ENCODE measurements around the gene MPLKIP. TPM values are rescaled to one million over a fixed set of nuclear protein-coding genes. Genes with fewer than 3 reads are reported as not detected.

Gene MPLKIP
- total and polyA plus RNA-seq, 2 donors (not counting 1 experiment from before 2014, with no cell fraction given), result 22.6 to 22.8 TPM

DNA sequence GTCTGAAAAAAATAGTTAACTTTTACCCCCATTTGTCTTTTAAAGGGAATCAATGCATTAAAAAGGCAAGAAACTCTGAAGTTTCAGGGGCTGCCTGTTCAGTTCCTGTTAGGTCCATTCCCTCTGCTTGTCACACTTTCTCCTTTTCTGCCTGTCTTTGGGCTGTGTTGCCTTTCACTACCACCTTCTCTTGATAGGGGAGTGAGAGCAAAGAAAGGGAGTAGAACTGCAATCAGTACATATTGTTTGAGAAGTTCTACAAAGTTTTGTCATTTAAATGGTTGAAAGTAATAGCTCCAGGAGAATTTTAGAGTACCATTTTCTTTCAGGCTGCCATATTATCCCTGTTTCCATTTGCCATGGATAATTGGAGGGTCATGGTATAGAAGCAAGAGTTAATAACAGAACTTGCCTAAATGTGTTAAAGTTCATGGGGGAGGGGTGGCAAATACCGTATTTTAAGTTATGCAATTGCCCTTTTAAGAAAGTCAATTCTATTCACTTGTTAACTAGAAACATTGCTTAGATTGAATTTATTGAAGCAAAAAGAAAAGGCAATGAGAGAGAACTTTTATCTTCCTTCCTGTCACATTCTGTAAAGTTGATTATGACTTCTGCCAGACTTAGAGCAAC is 38.6 kb downstream of the MPLKIP start:
- no peak overlapping the region for H3K4me2 ChIP-seq (ENCODE audit: extremely low read depth, insufficient read depth, low read length)
- H3K36me3 ChIP-seq (ENCODE audit: control insufficient read depth, insufficient read depth, low read length), result peaks cover 9% of the 10 kb centered on the region
- no peak for DNase-seq (ENCODE audit: low read depth in 2 of 2)
- no peaks in the 10 kb centered on the region for H3K4me1 ChIP-seq (ENCODE audit: control insufficient read depth, extremely low read depth, insufficient read depth, low read length)
- no peak overlapping the region for H3K9ac ChIP-seq (ENCODE audit: insufficient read depth, low read length)
- no peaks in the 10 kb centered on the region for H3K9me3 ChIP-seq (ENCODE audit: control insufficient read depth, insufficient read depth, low read depth, low read length)
- no peaks in the 10 kb centered on the region for H4K20me1 ChIP-seq (ENCODE audit: control insufficient read depth, extremely low read depth, insufficient read depth, low read length)
- H3K27me3 ChIP-seq (ENCODE audit: control insufficient read depth, insufficient read depth, low read length), result no peaks in the 10 kb centered on the region
- H3K79me2 ChIP-seq (ENCODE audit: control insufficient read depth, insufficient read depth, low read length), result no peaks in the 10 kb centered on the region
- H3K4me3 ChIP-seq (replicated peaks in 1 of 4; ENCODE audit: control extremely low read depth in 1 of 4, insufficient read depth in 1 of 4, low read depth in 3 of 4, low read length in 4 of 4), result no peak overlapping the region
- no peak overlapping the region for H3K27ac ChIP-seq (ENCODE audit: insufficient read depth, low read length)
- H2AFZ ChIP-seq (ENCODE audit: low read length), result no peak overlapping the region
- TF ChIP-seq, protein P1, sequence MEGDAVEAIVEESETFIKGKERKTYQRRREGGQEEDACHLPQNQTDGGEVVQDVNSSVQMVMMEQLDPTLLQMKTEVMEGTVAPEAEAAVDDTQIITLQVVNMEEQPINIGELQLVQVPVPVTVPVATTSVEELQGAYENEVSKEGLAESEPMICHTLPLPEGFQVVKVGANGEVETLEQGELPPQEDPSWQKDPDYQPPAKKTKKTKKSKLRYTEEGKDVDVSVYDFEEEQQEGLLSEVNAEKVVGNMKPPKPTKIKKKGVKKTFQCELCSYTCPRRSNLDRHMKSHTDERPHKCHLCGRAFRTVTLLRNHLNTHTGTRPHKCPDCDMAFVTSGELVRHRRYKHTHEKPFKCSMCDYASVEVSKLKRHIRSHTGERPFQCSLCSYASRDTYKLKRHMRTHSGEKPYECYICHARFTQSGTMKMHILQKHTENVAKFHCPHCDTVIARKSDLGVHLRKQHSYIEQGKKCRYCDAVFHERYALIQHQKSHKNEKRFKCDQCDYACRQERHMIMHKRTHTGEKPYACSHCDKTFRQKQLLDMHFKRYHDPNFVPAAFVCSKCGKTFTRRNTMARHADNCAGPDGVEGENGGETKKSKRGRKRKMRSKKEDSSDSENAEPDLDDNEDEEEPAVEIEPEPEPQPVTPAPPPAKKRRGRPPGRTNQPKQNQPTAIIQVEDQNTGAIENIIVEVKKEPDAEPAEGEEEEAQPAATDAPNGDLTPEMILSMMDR (conservative IDR thresholded peaks at IDR 0.05 in 1 of 2, IDR thresholded peaks at IDR 0.05 in 1 of 2; ENCODE audit: low read depth in 1 of 2, low read length in 2 of 2), result no peak
- TF ChIP-seq EZH2 (IDR thresholded peaks at IDR 0.05; ENCODE audit: low read length, missing control alignments), result no peak

DNA sequence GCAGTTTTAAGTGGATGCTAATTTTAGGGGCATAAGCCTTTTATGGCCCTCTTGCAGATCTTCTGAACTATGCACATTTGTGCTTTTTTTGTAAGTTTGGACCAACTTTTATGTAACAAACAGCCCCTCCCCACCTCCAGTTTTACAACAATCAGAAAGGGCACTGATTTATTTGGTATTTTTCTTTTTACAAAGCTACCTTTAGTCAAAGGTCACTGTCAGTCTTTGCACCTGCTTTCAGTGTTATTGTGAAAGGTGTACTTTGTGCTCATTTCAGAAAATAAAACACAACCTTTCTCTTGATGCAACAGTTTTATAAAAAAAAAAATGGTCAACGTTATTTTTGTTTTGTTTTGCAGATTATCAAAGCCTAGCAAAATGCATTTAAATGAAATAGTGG is 39.2 kb downstream of the MPLKIP start:
- H4K20me1 ChIP-seq (ENCODE audit: control insufficient read depth, extremely low read depth, insufficient read depth, low read length), result no peaks in the 10 kb centered on the region
- no peak overlapping the region for H3K27ac ChIP-seq (ENCODE audit: insufficient read depth, low read length)
- no peaks in the 10 kb centered on the region for H3K27me3 ChIP-seq (ENCODE audit: control insufficient read depth, insufficient read depth, low read length)
- H3K79me2 ChIP-seq (ENCODE audit: control insufficient read depth, insufficient read depth, low read length), result no peaks in the 10 kb centered on the region
- no peaks in the 10 kb centered on the region for H3K4me1 ChIP-seq (ENCODE audit: control insufficient read depth, extremely low read depth, insufficient read depth, low read length)
- H3K9me3 ChIP-seq (ENCODE audit: control insufficient read depth, insufficient read depth, low read depth, low read length), result no peaks in the 10 kb centered on the region
- no peak overlapping the region for H3K9ac ChIP-seq (ENCODE audit: insufficient read depth, low read length)
- no peak for DNase-seq (ENCODE audit: low read depth in 2 of 2)
- peaks cover 9% of the 10 kb centered on the region for H3K36me3 ChIP-seq (ENCODE audit: control insufficient read depth, insufficient read depth, low read length)
- TF ChIP-seq, protein P1 (conservative IDR thresholded peaks at IDR 0.05 in 1 of 2, IDR thresholded peaks at IDR 0.05 in 1 of 2; ENCODE audit: low read depth in 1 of 2, low read length in 2 of 2), result no peak
- TF ChIP-seq EZH2 (IDR thresholded peaks at IDR 0.05; ENCODE audit: low read length, missing control alignments), result no peak
- H2AFZ ChIP-seq (ENCODE audit: low read length), result no peak overlapping the region
- no peak overlapping the region for H3K4me3 ChIP-seq (replicated peaks in 1 of 4; ENCODE audit: control extremely low read depth in 1 of 4, insufficient read depth in 1 of 4, low read depth in 3 of 4, low read length in 4 of 4)
- H3K4me2 ChIP-seq (ENCODE audit: extremely low read depth, insufficient read depth, low read length), result no peak overlapping the region

DNA sequence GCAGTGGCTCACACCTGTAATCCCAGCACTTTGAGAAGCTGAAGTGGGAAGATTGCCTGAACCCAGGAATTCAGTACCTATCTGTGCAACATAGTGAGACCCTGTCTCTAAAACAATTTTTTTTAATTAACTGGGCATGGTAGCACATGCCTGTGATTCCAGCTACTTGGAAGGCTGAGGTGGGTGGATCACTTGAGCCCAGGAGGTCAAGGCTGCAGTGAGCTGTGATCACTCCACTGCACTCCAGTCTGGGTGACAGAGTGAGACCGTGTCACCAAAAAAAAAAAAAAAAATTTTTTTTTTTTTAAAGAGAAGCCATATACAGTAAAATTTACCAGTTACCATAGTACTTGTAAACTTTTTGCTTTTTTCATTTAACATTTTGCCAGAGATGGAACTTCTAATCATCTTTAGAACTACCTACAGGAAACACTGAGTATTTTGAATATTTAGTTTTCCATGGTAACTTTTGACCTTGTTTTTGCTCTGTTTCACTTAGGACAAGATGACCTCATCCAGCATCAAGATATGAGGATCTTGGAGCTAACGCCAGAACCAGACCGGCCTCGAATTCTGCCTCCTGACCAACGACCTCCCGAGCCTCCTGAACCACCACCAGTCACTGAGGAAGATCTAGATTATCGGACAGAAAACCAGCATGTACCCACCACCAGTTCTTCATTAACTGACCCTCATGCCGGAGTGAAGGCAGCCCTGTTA is 40.6 kb downstream of the MPLKIP start:
- TF ChIP-seq EZH2 (IDR thresholded peaks at IDR 0.05; ENCODE audit: low read length, missing control alignments), result no peak
- TF ChIP-seq, protein P1 (conservative IDR thresholded peaks at IDR 0.05 in 1 of 2, IDR thresholded peaks at IDR 0.05 in 1 of 2; ENCODE audit: low read depth in 1 of 2, low read length in 2 of 2), result no peak
- H3K4me1 ChIP-seq (ENCODE audit: control insufficient read depth, extremely low read depth, insufficient read depth, low read length), result no peaks in the 10 kb centered on the region
- H3K4me3 ChIP-seq (replicated peaks in 1 of 4; ENCODE audit: control extremely low read depth in 1 of 4, insufficient read depth in 1 of 4, low read depth in 3 of 4, low read length in 4 of 4), result no peak overlapping the region
- H3K79me2 ChIP-seq (ENCODE audit: control insufficient read depth, insufficient read depth, low read length), result no peaks in the 10 kb centered on the region
- no peak overlapping the region for H3K27ac ChIP-seq (ENCODE audit: insufficient read depth, low read length)
- H4K20me1 ChIP-seq (ENCODE audit: control insufficient read depth, extremely low read depth, insufficient read depth, low read length), result no peaks in the 10 kb centered on the region
- no peak for DNase-seq (ENCODE audit: low read depth in 2 of 2)
- no peak overlapping the region for H3K4me2 ChIP-seq (ENCODE audit: extremely low read depth, insufficient read depth, low read length)
- peaks cover 9% of the 10 kb centered on the region for H3K36me3 ChIP-seq (ENCODE audit: control insufficient read depth, insufficient read depth, low read length)
- no peak overlapping the region for H3K9ac ChIP-seq (ENCODE audit: insufficient read depth, low read length)
- no peak overlapping the region for H2AFZ ChIP-seq (ENCODE audit: low read length)
- H3K9me3 ChIP-seq (ENCODE audit: control insufficient read depth, insufficient read depth, low read depth, low read length), result no peaks in the 10 kb centered on the region
- H3K27me3 ChIP-seq (ENCODE audit: control insufficient read depth, insufficient read depth, low read length), result no peaks in the 10 kb centered on the region

Measured in fibroblast of lung (primary cell).